NCI-H1048 (cell line): ENCODE results near the gene UCK1.

Experiments
- DNase-seq: peaks from one replicate; lab custom pipeline; 2025; lab: John Stamatoyannopoulos, UW

Gene UCK1

DNA sequence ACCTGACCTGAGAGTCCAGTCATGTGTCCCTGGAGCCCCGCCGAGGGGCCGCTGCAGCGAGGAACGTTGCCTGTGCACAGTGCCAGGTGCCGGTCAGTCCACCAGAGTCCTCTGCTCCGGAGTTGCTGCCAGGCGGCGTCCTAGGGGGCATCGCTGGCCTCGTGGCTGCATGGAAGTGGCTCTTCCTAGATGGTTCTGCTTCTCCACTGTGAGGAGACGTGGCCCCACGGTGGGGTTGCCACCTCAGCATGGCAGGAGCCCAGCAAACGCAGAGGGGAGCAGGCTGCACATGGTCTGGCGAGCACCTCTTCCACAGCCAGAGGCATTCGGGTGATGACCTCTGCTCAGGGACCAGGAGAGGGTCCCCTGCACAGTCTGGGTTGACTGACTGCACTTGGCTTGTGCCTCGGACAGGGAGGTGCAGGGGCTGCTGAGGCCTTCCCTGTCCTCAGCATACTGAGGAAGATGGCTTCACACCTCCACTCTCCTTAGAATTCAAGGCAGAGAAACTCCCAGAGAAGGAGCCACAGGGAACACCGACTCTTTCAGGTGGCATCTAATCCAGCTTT is 54.2 kb downstream of the UCK1 start:
- no peak for DNase-seq

DNA sequence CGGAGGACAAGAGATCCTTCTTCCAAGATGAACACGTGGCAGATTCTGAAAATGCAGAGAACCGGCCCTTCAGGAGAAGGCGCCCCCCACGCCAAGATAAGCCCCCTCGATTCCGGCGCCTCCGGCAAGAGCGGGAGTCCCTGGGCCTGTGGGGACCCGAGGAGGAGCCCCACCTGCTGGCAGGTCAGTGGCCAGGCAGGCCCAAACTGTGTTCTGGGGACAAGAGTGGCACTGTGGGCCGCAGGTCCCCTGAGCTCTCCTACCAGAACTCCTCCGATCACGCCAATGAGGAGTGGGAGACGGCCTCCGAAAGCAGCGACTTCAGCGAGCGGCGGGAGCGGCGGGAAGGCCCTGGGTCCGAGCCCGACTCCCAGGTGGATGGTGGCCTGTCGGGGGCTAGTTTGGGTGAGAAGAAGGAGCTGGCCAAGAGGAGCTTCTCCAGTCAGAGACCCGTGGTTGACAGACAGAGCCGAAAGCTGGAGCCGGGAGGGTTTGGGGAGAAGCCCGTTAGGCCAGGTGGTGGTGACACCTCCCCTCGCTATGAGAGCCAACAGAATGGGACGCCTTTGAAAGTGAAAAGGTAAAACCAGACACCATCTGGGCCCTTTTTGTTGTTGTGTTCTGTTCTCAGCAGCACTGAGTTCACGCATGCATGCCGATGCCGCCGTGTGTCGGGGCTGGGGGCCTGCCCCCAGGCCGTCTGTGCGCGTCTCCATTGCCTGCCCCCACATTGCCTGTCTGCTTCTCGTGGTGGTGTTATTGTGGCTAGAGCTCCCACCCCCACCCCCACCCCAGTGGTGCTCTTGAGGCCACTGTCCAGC is 54.9 kb downstream of the UCK1 start:
- DNase-seq: no peak

DNA sequence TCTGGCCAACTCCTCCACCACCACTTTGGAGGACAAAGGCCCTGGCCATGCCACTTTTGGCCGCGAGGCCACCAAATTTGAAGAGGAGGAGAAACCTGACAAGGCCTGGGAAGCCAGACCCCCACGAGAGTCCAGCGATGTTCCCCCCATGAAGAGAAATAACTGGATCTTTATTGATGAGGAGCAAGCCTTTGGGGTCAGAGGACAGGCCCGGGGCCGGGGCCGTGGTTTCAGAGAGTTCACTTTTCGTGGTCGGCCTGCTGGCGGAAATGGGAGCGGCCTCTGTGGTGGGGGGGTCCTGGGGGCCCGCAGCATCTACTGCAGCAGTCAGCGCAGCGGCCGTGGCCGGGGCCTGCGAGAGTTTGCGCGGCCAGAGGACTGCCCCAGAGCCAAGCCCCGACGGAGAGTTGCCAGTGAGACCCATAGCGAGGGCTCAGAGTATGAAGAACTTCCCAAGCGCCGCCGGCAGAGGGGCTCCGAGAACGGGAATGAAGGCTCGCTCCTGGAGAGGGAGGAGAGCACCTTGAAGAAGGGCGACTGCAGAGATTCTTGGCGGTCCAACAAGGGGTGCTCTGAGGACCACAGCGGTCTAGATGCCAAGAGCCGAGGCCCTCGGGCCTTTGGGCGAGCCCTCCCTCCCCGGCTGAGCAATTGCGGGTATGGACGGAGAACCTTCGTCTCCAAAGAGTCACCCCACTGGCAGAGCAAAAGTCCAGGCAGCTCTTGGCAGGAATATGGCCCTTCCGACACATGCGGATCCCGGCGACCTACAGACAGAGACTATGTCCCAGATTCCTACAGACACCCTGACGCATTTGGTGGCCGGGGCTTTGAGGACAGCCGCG is 55.7 kb downstream of the UCK1 start:
- no peak for DNase-seq

DNA sequence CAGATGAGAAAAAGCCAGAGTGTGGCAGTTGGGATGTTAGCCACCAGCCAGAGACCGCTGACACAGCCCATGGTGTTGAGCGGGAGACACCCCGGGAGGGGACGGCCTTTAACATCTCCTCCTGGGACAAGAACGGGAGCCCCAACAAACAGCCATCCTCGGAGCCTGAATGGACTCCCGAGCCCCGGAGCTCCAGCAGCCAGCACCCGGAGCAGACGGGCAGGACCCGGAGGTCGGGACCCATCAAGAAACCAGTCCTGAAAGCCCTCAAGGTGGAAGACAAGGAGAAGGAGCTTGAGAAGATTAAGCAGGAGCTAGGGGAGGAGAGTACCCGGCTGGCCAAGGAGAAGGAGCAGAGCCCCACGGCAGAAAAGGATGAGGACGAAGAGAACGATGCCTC is 56.4 kb downstream of the UCK1 start:
- DNase-seq: no peak

DNA sequence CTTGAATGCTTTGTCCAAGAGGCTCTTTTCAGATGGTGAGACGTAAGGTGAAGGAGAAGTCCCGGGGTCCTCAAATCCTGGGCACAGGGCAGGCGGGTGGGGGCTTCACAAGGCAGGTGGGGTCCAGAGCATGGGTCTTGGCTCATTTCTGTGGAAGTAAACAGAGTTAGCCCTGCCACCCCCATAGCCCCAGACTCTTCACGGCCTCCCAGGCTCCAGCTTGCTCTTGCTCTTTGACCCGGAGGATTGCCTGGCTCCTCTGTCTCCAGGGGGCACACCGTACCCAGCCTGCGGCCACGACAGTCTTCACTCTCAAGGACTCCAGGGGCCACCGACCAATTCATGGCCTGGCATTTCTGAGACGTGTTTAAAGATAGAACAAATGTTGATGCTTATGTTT is 57.2 kb downstream of the UCK1 start:
- no peak for DNase-seq
